ENCODE results near the gene ITGA1.

ITGA1 gene

DNA sequence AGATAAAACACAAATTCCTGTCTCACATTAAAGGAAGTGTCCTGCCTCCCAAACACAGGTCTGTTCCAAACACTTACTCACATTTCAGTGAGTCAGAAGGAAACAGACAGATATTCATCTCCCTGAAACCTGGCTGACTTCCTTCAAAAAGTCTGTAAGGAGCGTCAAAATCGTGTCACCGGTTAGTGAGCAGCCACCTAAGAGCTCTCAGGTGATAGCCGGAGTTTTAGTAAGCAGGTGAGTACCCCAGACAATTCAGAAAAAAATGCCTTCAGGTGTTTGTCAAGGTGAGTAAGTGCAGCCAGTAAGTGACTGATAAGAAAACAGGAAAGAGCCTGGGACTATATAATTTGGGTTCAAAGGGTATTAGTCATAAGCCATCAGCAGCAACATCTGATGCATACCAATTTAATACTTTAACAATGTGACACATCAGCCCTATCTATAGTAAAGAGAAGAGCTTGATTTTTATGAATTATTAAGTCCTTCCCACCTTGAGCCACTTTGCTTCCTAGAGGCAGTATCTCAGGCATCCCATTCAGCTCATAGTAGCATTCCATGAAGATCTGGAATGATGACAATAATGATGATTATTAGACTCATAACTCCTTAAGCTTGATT is 200.1 kb downstream of the ITGA1 start:
- Histone ChIP-seq H3K36me3 (ENCODE audit: low read depth) (peaks cover 18% of the 10 kb centered on the region), H3K27me3 (ENCODE audit: insufficient read depth, poor library complexity, severe bottlenecking) (no peaks in the 10 kb centered on the region), H3K4me3 (ENCODE audit: severe bottlenecking) (no peak overlapping the region), H3K27ac (ENCODE audit: poor library complexity, severe bottlenecking) (peak overlapping the region; percentile 94), H3K4me1 (ENCODE audit: insufficient read depth, poor library complexity, severe bottlenecking) (peaks cover 55% of the 10 kb centered on the region), H3K9me3 (ENCODE audit: severe bottlenecking) (no peaks in the 10 kb centered on the region)
- TF ChIP-seq, protein P1, sequence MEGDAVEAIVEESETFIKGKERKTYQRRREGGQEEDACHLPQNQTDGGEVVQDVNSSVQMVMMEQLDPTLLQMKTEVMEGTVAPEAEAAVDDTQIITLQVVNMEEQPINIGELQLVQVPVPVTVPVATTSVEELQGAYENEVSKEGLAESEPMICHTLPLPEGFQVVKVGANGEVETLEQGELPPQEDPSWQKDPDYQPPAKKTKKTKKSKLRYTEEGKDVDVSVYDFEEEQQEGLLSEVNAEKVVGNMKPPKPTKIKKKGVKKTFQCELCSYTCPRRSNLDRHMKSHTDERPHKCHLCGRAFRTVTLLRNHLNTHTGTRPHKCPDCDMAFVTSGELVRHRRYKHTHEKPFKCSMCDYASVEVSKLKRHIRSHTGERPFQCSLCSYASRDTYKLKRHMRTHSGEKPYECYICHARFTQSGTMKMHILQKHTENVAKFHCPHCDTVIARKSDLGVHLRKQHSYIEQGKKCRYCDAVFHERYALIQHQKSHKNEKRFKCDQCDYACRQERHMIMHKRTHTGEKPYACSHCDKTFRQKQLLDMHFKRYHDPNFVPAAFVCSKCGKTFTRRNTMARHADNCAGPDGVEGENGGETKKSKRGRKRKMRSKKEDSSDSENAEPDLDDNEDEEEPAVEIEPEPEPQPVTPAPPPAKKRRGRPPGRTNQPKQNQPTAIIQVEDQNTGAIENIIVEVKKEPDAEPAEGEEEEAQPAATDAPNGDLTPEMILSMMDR (IDR thresholded peaks at IDR 0.05; ENCODE audit: poor library complexity, severe bottlenecking) = no peak
- ATAC-seq (ENCODE audit: low read depth) (peak; percentile 60), DNase-seq (ENCODE audit: low spot score) (peak; percentile 72)

DNA sequence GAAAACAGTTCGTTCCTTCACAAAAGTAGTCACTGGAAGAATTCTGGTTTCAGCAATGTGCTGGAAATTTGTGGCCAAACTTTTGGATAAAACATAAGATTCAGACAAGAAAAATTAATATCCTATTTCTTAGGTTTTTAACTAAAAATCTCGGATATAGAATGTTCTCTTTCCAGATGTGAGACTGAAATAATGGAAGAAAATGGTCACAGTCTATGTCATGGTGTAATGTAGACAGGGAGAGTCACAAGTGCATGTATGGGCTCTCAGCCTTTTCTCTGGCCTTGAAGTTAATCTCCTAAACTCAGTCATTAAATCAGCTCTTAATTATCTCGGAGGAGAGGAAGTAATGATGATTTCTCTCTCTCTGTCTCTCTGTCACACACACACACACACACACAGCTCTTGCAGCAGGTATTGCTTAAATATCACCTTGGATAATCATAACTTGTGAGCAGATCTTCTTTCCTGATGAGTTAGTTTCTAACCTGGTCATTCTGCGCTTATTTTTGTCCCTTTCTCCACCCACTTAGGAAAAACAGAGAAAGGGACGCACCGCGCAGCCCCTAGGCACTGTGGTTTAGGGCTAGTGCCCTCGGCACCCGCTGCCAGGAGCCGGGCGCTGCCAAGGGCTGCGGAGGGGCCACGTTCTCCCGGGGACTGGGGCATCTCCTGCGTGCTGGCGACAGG is 200.8 kb downstream of the ITGA1 start:
- peak; percentile 2; the same call in 2 of the 3 replicates for ATAC-seq (ENCODE audit: low read depth)
- Histone ChIP-seq H3K36me3 (ENCODE audit: low read depth) (peaks cover 24% of the 10 kb centered on the region), H3K27me3 (ENCODE audit: insufficient read depth, poor library complexity, severe bottlenecking) (no peaks in the 10 kb centered on the region), H3K4me1 (ENCODE audit: insufficient read depth, poor library complexity, severe bottlenecking) (peaks cover 60% of the 10 kb centered on the region), H3K9me3 (ENCODE audit: severe bottlenecking) (no peaks in the 10 kb centered on the region), H3K27ac (ENCODE audit: poor library complexity, severe bottlenecking) (peak overlapping the region; percentile 94), H3K4me3 (ENCODE audit: severe bottlenecking) (peak overlapping the region; percentile 65)
- DNase-seq (ENCODE audit: low spot score) = no peak
- TF ChIP-seq, protein P1 (IDR thresholded peaks at IDR 0.05; ENCODE audit: poor library complexity, severe bottlenecking) = no peak

DNA sequence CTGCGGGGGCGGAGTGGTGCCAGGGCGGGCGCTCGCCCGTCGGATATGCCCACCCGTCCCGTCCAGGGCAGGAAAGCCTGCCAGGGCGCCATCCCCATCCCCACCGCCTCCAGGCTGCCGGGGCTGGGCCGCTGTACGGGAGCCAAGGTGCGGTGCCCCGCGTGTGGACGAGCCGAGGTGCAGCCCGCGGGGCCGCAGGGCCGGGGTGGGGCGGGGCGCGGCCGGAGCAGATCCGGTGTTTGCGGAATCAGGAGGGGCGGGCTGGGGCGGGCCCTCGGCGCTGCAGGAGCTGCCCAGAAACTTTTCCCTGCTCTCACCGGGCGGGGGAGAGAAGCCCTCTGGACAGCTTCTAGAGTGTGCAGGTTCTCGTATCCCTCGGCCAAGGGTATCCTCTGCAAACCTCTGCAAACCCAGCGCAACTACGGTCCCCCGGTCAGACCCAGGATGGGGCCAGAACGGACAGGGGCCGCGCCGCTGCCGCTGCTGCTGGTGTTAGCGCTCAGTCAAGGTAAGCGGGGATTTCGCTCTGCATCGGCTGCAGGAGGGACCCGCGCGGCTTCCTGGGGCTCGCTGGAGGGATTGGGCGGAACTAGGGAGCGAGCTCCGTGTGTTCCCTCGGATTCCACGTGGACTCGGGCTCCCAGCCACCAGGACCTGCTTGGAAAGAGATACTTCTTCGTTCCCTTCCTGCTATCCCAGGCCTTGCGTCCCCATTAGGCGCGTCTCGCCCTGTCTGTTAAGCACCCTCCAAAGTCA is 201.5 kb downstream of the ITGA1 start, which contains the start of gene ITGA2:
Gene ITGA2, plus strand, starts transcription at position 328 of the 756 bp plus-strand sequence. Its CDS starts 117 bp downstream, at position 445.
- Histone ChIP-seq H3K4me1 (ENCODE audit: insufficient read depth, poor library complexity, severe bottlenecking) (peaks cover 60% of the 10 kb centered on the region), H3K27ac (ENCODE audit: poor library complexity, severe bottlenecking) (peak within 1 kb of the TSS; percentile 94), H3K4me3 (ENCODE audit: severe bottlenecking) (peak within 1 kb of the TSS; percentile 65), H3K9me3 (ENCODE audit: severe bottlenecking) (no peaks in the 10 kb centered on the region), H3K36me3 (ENCODE audit: low read depth) (peaks cover 31% of the 10 kb centered on the region), H3K27me3 (ENCODE audit: insufficient read depth, poor library complexity, severe bottlenecking) (no peaks in the 10 kb centered on the region)
- TF ChIP-seq, protein P1 (IDR thresholded peaks at IDR 0.05; ENCODE audit: poor library complexity, severe bottlenecking) = no peak
- DNase-seq (ENCODE audit: low spot score) = peak; percentile 86
- peak; percentile 66 for ATAC-seq (ENCODE audit: low read depth)

DNA sequence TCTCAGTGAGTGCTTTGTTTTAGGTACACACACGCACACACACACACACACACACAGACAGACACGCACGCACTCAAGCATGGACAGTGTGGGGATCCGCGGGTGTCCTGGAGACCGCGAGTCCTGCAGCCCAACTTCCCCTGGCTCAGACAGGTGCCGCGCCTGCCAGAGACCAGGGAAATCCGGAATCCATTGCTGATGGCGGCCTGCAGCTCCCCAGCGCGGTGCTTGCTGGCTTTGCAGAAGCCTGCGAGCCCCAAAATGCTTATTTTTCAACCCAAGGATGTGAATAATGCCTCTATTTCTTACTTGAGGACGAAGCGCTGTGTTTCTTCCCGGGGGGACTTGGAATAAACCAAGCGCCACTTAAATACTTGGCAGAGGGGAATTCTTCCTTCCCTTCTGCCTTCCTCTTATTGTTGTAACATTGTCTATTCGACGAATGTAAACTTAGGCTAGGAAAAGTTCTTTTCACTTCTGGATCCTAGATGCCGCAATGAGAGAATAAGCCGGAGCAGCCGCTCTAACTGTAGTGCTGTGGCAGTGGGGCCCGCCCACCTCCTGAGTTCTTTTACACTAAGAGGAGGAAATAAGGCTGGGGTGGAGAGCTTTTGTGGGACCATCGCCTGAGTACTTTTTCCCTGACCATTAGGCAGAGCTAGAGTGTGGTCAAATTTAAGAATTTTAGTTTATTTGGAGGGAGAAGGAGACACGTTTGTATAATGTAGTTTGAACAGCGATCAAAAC is 202.2 kb downstream of the ITGA1 start:
- ATAC-seq (ENCODE audit: low read depth) = peak; percentile 30
- peaks cover 63% of the 10 kb centered on the region for H3K4me1 ChIP-seq (ENCODE audit: insufficient read depth, poor library complexity, severe bottlenecking)

More for the DNA sequence above, 202.2 kb downstream of the ITGA1 start:
- TF ChIP-seq, protein P1 (IDR thresholded peaks at IDR 0.05; ENCODE audit: poor library complexity, severe bottlenecking) = peak; percentile 73
- Histone ChIP-seq H3K36me3 (ENCODE audit: low read depth) (peaks cover 39% of the 10 kb centered on the region), H3K27ac (ENCODE audit: poor library complexity, severe bottlenecking) (peak overlapping the region; percentile 94), H3K9me3 (ENCODE audit: severe bottlenecking) (no peaks in the 10 kb centered on the region), H3K27me3 (ENCODE audit: insufficient read depth, poor library complexity, severe bottlenecking) (no peaks in the 10 kb centered on the region), H3K4me3 (ENCODE audit: severe bottlenecking) (peak overlapping the region; percentile 65)
- peak; percentile 77 for DNase-seq (ENCODE audit: low spot score)

All from RWPE2 (cell line).